H9 (cell line): ENCODE measurements around the gene FLRT2. TPM values are rescaled to one million over a fixed set of nuclear protein-coding genes. Genes with fewer than 3 reads are reported as not detected.

Experiments
- DNase-seq: peaks from one replicate; pipeline ENCODE4 v3.0.0-alpha.2; 2017
- H2AFZ ChIP-seq: one replicate; pipeline ENCODE4 v1.6.1; 2013; ENCODE audit warnings: mild to moderate bottlenecking, low read length, control low read depth, moderate library complexity
- H2AK5ac ChIP-seq: 2 replicates; pipeline ENCODE4 v1.6.1; 2013; ENCODE audit warnings: low read length, control low read depth, mixed read lengths; ENCODE audit not compliant: insufficient read length
- H2BK120ac ChIP-seq: one replicate; pipeline ENCODE4 v1.6.1; 2013; ENCODE audit warnings: low read depth, mild to moderate bottlenecking, low read length, control low read depth, inconsistent platforms; ENCODE audit not compliant: poor library complexity, severe bottlenecking
- H2BK12ac ChIP-seq: 2 replicates; pipeline ENCODE4 v1.6.1; 2013; ENCODE audit warnings: low read length, control low read depth, mixed read lengths, low read depth; ENCODE audit not compliant: insufficient read length
- H2BK15ac ChIP-seq: 2 replicates; pipeline ENCODE4 v1.6.1; 2013; ENCODE audit warnings: low read depth, low read length, control low read depth
- H2BK20ac ChIP-seq: one replicate; pipeline ENCODE4 v1.6.1; 2013; ENCODE audit warnings: low read depth, mild to moderate bottlenecking, low read length, control low read depth, inconsistent platforms; ENCODE audit not compliant: poor library complexity, severe bottlenecking
- H2BK5ac ChIP-seq: 2 replicates; pipeline ENCODE4 v1.6.1; 2013; ENCODE audit warnings: low read length, control low read depth, mixed read lengths; ENCODE audit not compliant: insufficient read length
- H3K14ac ChIP-seq: 2 replicates; pipeline ENCODE4 v1.6.1; 2013; ENCODE audit warnings: low read length, control low read depth; ENCODE audit not compliant: insufficient read depth
- H3K18ac ChIP-seq: 2 replicates; pipeline ENCODE4 v1.6.1; 2013; ENCODE audit warnings: low read depth, mild to moderate bottlenecking, mixed read lengths, low read length, control low read depth; ENCODE audit not compliant: insufficient read length
- H3K23ac ChIP-seq: 2 replicates; pipeline ENCODE4 v1.6.1; 2013; ENCODE audit warnings: low read length, control low read depth, mixed read lengths, low read depth; ENCODE audit not compliant: insufficient read length
- H3K23me2 ChIP-seq: 2 replicates; pipeline ENCODE4 v1.6.1; 2013; ENCODE audit warnings: low read depth, mild to moderate bottlenecking, mixed read lengths, low read length, control low read depth; ENCODE audit not compliant: insufficient read length, poor library complexity, severe bottlenecking
- H3K27ac ChIP-seq: 2 replicates; pipeline ENCODE4 v1.5.1; 2013; ENCODE audit warnings: low read length, control low read depth, mixed read lengths, low read depth; ENCODE audit not compliant: insufficient read length
- H3K27me3 ChIP-seq: 2 replicates; pipeline ENCODE4 v1.6.1; 2013; ENCODE audit warnings: low read length, control low read depth, inconsistent platforms; ENCODE audit not compliant: insufficient read depth
- H3K4ac ChIP-seq: 2 replicates; pipeline ENCODE4 v1.6.1; 2013; ENCODE audit warnings: low read depth, mild to moderate bottlenecking, control low read depth, inconsistent platforms, low read length, moderate library complexity
- H3K4me1 ChIP-seq: 2 replicates; pipeline ENCODE4 v1.6.1; 2013; ENCODE audit warnings: low read length, control low read depth, inconsistent platforms; ENCODE audit not compliant: insufficient read depth
- H3K4me2 ChIP-seq: 2 replicates; pipeline ENCODE4 v1.6.1; 2013; ENCODE audit warnings: low read length, control low read depth, mixed read lengths; ENCODE audit not compliant: insufficient read length, insufficient read depth
- H3K56ac ChIP-seq: 2 replicates; pipeline ENCODE4 v1.6.1; 2013; ENCODE audit warnings: low read depth, mild to moderate bottlenecking, mixed read lengths, low read length, control low read depth; ENCODE audit not compliant: insufficient read length
- H3K79me1 ChIP-seq: 2 replicates; pipeline ENCODE4 v1.6.1; 2013; ENCODE audit warnings: low read depth, mild to moderate bottlenecking, moderate library complexity, low read length, control low read depth, inconsistent platforms; ENCODE audit not compliant: insufficient read depth, poor library complexity, severe bottlenecking
- H3K79me2 ChIP-seq: 2 replicates; pipeline ENCODE4 v1.6.1; 2013; ENCODE audit warnings: low read length, control low read depth, inconsistent platforms; ENCODE audit not compliant: insufficient read depth
- H3K9ac ChIP-seq: 2 replicates; pipeline ENCODE4 v1.6.1; 2013; ENCODE audit warnings: low read length, control low read depth, mixed read lengths; ENCODE audit not compliant: insufficient read length; ENCODE audit errors: extremely low read depth
- H3K9me3 ChIP-seq: one replicate; pipeline ENCODE4 v1.6.1; 2013; ENCODE audit warnings: low read depth, low read length, inconsistent platforms; ENCODE audit not compliant: control insufficient read depth
- H3T11ph ChIP-seq: one replicate; pipeline ENCODE4 v1.6.1; 2013; ENCODE audit warnings: mild to moderate bottlenecking, low read length, control low read depth, inconsistent platforms
- H4K20me1 ChIP-seq: one replicate; pipeline ENCODE4 v1.6.1; 2013; ENCODE audit not compliant: control insufficient read depth, insufficient read length, insufficient read depth
- H4K5ac ChIP-seq: 2 replicates; pipeline ENCODE4 v1.6.1; 2013; ENCODE audit warnings: low read depth, mild to moderate bottlenecking, mixed read lengths, low read length, control low read depth; ENCODE audit not compliant: insufficient read length
- H4K8ac ChIP-seq: replicated peaks from 2 replicates; pipeline ENCODE4 v1.6.1; 2013; ENCODE audit warnings: low read length, control low read depth, mixed read lengths, low read depth; ENCODE audit not compliant: insufficient read length
- H4K91ac ChIP-seq: 2 replicates; pipeline ENCODE4 v1.6.1; 2013; ENCODE audit warnings: low read depth, mild to moderate bottlenecking, moderate library complexity, mixed read lengths, low read length, control low read depth; ENCODE audit not compliant: insufficient read length
- H3K27ac Mint-ChIP-seq, 3 experiments: 2 replicates in 2 of 3; 3 replicates in 1 of 3; pipeline ENCODE4 v1.8.0; 2020 to 2021; ENCODE audit warnings: mixed read lengths in 3 of 3, mild to moderate bottlenecking in 1 of 3, moderate library complexity in 1 of 3
- H3K27me3 Mint-ChIP-seq: 2 replicates; pipeline ENCODE4 v1.8.0; 2021; ENCODE audit warnings: low read depth, mild to moderate bottlenecking, moderate library complexity, mixed read lengths
- H3K36me3 Mint-ChIP-seq, 3 experiments: 2 replicates in 2 of 3; 3 replicates in 1 of 3; pipeline ENCODE4 v1.8.0; 2020 to 2021; ENCODE audit warnings: low read depth in 3 of 3, mixed read lengths in 3 of 3; ENCODE audit not compliant: insufficient read depth in 1 of 3
- H3K4me1 Mint-ChIP-seq, 2 experiments: 2 replicates each; pipeline ENCODE4 v1.8.0; 2020; ENCODE audit warnings: mixed read lengths in 2 of 2
- H3K4me3 Mint-ChIP-seq, 2 experiments: 2 replicates in 1 of 2; 3 replicates in 1 of 2; pipeline ENCODE4 v1.8.0; 2020 to 2021; ENCODE audit warnings: mild to moderate bottlenecking in 2 of 2, mixed read lengths in 2 of 2, moderate library complexity in 1 of 2
- H3K9me3 Mint-ChIP-seq, 2 experiments: 2 replicates in 1 of 2; 3 replicates in 1 of 2; pipeline ENCODE4 v1.8.0; 2020; ENCODE audit warnings: mild to moderate bottlenecking in 2 of 2, mixed read lengths in 2 of 2, moderate library complexity in 1 of 2
- total RNA-seq: library from RNA; stranded (reverse); gene quantifications from 2 replicates; pipeline ENCODE4 v1.2.1, GENCODE V29; 2021
- TF ChIP-seq, protein P1 (sequence below): fragments of 200-600 bp; sonication (generic); conservative IDR thresholded peaks from 3 replicates; pipeline ENCODE4 v1.8.0; 2021; ENCODE audit warnings: antibody characterized with exemption, mild to moderate bottlenecking

The FLRT2 gene
- total RNA-seq, 1 experiment from 2014 or later = 3.3 TPM

DNA sequence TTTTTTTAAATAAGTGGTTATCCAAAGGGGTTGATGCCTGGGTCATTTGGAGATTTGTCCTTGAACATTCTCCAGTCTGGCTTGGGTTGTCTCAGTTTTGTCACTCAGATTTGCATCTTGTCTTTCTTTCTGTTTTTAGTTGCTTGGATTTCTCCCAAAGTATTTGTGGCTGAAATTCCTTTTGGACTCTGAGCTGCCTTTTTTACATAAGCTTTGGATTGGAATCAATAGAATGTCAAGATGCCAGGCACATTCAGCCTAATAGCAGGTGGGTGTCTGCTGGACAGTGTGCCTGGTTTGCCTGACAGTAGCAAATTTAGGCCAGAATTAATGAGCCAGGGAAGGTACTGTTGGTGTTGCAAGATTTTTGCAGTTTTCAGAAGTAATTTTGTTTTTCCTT, 50.0 kb downstream of the FLRT2 start:
- no peak overlapping the region for H3K23ac ChIP-seq
- H3K9me3 Mint-ChIP-seq = no peaks in the 10 kb centered on the region
- no peaks in the 10 kb centered on the region for H3K27me3 ChIP-seq
- TF ChIP-seq, protein P1, sequence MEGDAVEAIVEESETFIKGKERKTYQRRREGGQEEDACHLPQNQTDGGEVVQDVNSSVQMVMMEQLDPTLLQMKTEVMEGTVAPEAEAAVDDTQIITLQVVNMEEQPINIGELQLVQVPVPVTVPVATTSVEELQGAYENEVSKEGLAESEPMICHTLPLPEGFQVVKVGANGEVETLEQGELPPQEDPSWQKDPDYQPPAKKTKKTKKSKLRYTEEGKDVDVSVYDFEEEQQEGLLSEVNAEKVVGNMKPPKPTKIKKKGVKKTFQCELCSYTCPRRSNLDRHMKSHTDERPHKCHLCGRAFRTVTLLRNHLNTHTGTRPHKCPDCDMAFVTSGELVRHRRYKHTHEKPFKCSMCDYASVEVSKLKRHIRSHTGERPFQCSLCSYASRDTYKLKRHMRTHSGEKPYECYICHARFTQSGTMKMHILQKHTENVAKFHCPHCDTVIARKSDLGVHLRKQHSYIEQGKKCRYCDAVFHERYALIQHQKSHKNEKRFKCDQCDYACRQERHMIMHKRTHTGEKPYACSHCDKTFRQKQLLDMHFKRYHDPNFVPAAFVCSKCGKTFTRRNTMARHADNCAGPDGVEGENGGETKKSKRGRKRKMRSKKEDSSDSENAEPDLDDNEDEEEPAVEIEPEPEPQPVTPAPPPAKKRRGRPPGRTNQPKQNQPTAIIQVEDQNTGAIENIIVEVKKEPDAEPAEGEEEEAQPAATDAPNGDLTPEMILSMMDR = no peak
- no peak overlapping the region for H2BK120ac ChIP-seq
- no peak overlapping the region for H2AK5ac ChIP-seq
- H2BK5ac ChIP-seq = no peak overlapping the region
- H4K91ac ChIP-seq = no peak overlapping the region
- H2AFZ ChIP-seq = no peak overlapping the region
- no peak overlapping the region for H3K18ac ChIP-seq
- no peak overlapping the region for H3K4me3 Mint-ChIP-seq
- no peak overlapping the region for H3K56ac ChIP-seq
- no peak overlapping the region for H3K4ac ChIP-seq
- H4K5ac ChIP-seq = no peak overlapping the region
- H3K4me2 ChIP-seq = no peak overlapping the region
- no peak overlapping the region for H3K27ac Mint-ChIP-seq
- H3T11ph ChIP-seq = no peak overlapping the region
- no peak overlapping the region for H3K9ac ChIP-seq
- H3K9me3 ChIP-seq = no peaks in the 10 kb centered on the region
- H2BK15ac ChIP-seq = no peak overlapping the region
- H3K14ac ChIP-seq = no peak overlapping the region
- no peaks in the 10 kb centered on the region for H3K79me1 ChIP-seq
- peaks cover 38 to 43% of the 10 kb centered on the region in 2 experiments for H3K4me1 Mint-ChIP-seq
- H3K4me1 ChIP-seq = peaks cover 3% of the 10 kb centered on the region; the same call in 1 of the 2 replicates
- no peaks in the 10 kb centered on the region for H3K79me2 ChIP-seq
- H3K27me3 Mint-ChIP-seq = no peaks in the 10 kb centered on the region
- H3K27ac ChIP-seq = no peak overlapping the region
- H3K36me3 Mint-ChIP-seq = no peaks in the 10 kb centered on the region
- no peaks in the 10 kb centered on the region for H4K20me1 ChIP-seq
- no peak overlapping the region for H2BK20ac ChIP-seq
- no peak for DNase-seq
- H4K8ac ChIP-seq = no peak overlapping the region
- no peak overlapping the region for H2BK12ac ChIP-seq
- H3K23me2 ChIP-seq = no peaks in the 10 kb centered on the region
